Central memory CD8-positive, alpha-beta T cell (primary cell): ENCODE results near the gene SDHAF2.
A peak's percentile ranks its signal among the peaks of the same experiment; 100 is the strongest.
"Not testable (repeated sequence)": the region's sequence is repeated elsewhere in the genome, so short reads cannot be mapped to it uniquely, and the experiment has no call there.

Source experiments
- ATAC-seq: fragments of 150-1000 bp; cut with Tn5 transposase; replicated peaks from 2 replicates; pipeline ENCODE4 v1.10.0; 2022; ENCODE audit warnings: mild to moderate bottlenecking, moderate FRiP score, moderate number of reproducible peaks; ENCODE audit not compliant: poor library complexity, severe bottlenecking; ENCODE audit errors: extremely low read depth
- DNase-seq, 2 donors: peaks; one replicate each; pipeline ENCODE4 v3.0.0; 2021; ENCODE audit warnings: low spot score in 2 of 2
- H3K27ac Mint-ChIP-seq: one replicate; pipeline ENCODE4 v1.8.0; 2022; ENCODE audit warnings: low read depth, mild to moderate bottlenecking, moderate library complexity, mixed read lengths
- H3K27me3 Mint-ChIP-seq: one replicate; pipeline ENCODE4 v1.8.0; 2022; ENCODE audit warnings: mixed read lengths
- H3K36me3 Mint-ChIP-seq: one replicate; pipeline ENCODE4 v1.8.0; 2022; ENCODE audit warnings: mild to moderate bottlenecking, moderate library complexity, mixed read lengths; ENCODE audit not compliant: insufficient read depth
- H3K4me1 Mint-ChIP-seq: one replicate; pipeline ENCODE4 v1.8.0; 2022; ENCODE audit warnings: mixed read lengths
- H3K4me3 Mint-ChIP-seq: one replicate; pipeline ENCODE4 v1.8.0; 2022; ENCODE audit warnings: mild to moderate bottlenecking, moderate library complexity, mixed read lengths
- H3K9me3 Mint-ChIP-seq: one replicate; pipeline ENCODE4 v1.8.0; 2022; ENCODE audit warnings: mixed read lengths

SDHAF2 gene

DNA sequence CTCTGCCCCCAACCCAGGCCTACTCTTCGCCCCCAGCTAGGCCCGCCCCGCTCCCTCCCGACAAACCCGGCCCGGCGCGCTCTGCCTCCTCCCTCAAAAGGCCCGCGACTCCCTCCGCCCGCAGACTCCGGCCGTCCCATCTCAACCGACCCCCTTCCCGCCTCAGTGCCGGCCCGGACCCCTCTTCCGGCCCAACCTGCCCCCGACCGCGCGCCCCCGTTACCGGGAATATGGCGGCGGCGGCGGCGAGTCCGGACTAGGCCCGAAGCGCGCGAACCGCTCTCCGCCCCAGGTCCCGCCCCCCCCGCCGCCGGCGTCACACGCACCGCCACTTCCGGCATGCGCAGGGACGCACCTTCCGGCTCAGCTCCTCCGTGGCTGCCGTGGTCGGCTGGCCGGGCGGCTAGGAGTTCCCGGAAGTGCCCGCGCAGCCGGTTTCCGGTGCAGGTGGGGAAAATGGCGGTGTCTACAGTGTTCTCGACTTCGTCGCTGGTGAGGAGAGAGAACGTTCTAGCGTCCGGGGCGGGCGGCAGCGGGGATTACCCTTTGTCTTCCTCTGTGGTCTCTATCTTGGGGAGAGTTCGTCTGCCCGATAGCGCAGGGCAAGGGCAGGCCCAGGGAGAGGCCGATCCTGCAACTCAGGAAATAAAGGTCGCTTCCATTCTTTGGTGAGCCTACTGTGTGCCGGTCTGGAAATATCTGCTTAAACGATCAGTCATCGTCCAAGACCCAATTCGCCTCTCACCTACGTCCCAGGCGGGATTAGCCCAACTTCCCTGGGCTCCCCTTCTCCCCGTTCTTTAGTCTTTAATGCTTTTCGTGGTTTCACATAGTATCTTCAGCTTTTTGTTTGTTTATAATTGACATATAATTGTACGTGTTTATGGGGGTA, at the start of gene SDHAF2, which contains the start of gene CPSF7:
SDHAF2 (plus strand) TSS at position 434 of the 892 bp plus-strand sequence; CDS start at position 457, 23 bp downstream.
CPSF7 (minus strand) TSS at position 285 of the 892 bp plus-strand sequence. CDS start 740 bp downstream, outside the sequence.
- Mint-ChIP-seq H3K27ac (peak within 1 kb of the TSS; percentile 100), H3K36me3 (peaks cover 57% of the 10 kb centered on the region), H3K9me3 (no peaks in the 10 kb centered on the region), H3K27me3 (no peaks in the 10 kb centered on the region), H3K4me1 (peaks cover 51% of the 10 kb centered on the region), H3K4me3 (peak within 1 kb of the TSS; percentile 97)
- DNase-seq (peak; percentile 92 to 95), ATAC-seq (peak; percentile 94)

DNA sequence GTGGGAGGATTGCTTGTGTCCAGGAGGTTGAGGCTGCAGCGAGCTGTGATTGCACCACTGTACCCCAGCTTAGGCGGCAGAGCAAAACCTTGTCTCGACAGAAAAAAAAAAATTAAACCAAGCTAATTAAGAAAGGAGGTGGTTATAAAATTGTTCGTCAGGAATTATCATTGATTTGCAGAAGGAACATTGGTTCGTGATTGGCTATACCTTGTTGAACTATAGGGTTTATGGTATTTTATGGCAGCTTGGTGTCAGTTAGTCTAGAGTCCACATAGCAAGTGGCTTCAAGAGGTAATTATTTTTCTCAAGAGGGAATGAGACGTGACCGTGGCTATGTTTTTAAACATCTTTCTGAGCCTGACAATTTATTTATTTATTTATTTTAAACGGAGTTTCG, 49.0 kb upstream of the SDHAF2 start:
- H3K9me3 Mint-ChIP-seq = no peaks in the 10 kb centered on the region
- no peak overlapping the region for H3K27ac Mint-ChIP-seq
- DNase-seq (no peak), ATAC-seq (no peak)
- H3K4me3 Mint-ChIP-seq = no peak overlapping the region
- no peaks in the 10 kb centered on the region for H3K4me1 Mint-ChIP-seq
- H3K36me3 Mint-ChIP-seq = peaks cover 3% of the 10 kb centered on the region
- H3K27me3 Mint-ChIP-seq = no peaks in the 10 kb centered on the region

DNA sequence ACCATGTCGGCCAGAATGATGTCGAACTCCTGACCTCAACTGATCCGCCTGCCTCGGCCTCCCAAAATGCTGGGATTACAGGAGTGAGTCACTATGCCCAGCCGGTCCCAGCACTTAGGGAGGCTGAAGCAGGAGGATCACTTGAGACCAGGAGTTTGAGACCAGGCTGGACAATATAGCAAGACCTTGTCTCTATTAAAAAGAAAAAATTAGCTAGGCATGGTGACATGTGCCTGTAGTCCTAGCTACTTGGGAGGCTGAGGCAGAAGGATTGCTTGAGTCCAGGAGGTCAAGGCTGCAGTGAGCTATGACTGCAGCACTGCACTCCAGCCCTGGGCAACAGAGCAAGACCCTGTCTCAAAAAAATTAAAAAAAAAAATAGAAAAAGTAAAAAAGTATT, 46.1 kb upstream of the SDHAF2 start:
- not testable (repeated sequence) for H3K4me3 Mint-ChIP-seq, ATAC-seq, H3K9me3 Mint-ChIP-seq, H3K4me1 Mint-ChIP-seq, H3K27ac Mint-ChIP-seq, DNase-seq, H3K36me3 Mint-ChIP-seq, H3K27me3 Mint-ChIP-seq

DNA sequence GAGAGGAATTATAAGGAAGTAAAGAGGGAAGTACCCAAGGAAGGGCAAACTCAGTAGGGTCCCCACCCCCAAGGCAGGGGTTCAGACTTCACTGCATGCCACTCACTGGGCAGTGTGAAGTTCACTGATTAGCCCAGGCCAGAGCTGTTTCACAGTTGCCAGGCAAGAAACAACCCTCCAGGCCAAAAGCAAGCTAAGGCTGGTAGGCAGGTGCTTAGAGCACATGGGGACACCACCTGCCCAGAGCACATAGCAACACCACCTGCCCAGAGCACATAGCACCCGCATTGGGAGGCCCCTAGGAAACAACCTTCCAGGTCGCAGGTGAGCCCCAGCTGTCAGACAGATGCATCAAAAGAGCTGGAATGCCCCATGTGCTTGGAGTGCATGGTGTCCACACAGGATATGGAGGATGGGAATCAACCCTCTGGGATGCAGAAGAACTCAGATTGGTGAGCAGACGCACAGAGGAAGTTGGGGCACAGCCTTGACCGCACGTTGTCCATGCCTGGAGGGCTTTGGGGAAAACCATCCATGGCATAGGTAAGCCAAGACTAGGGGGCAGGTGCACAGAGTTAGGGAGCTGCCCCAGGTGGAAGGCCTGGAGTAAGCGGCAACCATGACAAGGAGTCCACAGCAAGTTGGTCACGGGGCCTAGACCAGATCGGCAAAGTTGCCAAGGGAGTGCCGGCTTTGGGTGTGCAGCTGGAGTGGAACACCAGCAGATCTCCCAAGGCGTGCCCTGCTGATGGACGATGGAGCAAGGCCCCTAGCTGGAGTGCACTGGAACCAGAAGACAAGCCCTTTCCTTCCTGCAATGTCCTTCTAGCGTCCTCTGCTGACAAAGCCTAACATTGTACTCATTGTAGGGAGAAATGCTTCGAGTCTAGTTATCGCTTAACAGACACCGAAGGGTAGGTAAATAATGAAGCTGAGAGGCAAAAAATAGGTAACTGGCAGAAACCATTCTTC, 45.4 kb upstream of the SDHAF2 start:
- H3K27me3 Mint-ChIP-seq = no peaks in the 10 kb centered on the region
- peaks cover 1% of the 10 kb centered on the region for H3K36me3 Mint-ChIP-seq
- H3K9me3 Mint-ChIP-seq = no peaks in the 10 kb centered on the region
- H3K4me1 Mint-ChIP-seq = no peaks in the 10 kb centered on the region
- no peak for ATAC-seq
- H3K27ac Mint-ChIP-seq = no peak overlapping the region
- no peak overlapping the region for H3K4me3 Mint-ChIP-seq
- DNase-seq = no peak

DNA sequence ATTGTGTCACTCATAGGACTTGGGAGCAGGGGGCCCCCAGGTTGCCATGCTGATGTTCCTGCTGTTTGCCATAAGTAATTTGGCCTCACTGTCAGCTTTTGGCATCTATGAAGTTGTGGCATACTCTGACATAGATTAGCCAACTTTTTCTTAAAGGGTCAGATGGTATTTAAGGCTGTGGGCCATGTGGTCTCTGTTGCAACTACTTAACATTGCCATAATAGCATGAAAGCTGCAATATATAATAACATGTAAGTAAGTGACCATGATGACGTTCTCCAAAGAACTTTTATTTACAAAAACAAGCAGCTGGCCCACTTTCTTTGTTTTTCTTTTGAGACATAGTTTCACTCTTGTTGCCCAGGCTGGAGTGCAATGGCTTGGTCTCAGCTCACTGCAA, 39.8 kb upstream of the SDHAF2 start:
- Mint-ChIP-seq H3K27me3 (no peaks in the 10 kb centered on the region), H3K9me3 (no peaks in the 10 kb centered on the region), H3K4me3 (no peak overlapping the region), H3K36me3 (peaks cover 7% of the 10 kb centered on the region), H3K4me1 (peaks cover 27% of the 10 kb centered on the region), H3K27ac (no peak overlapping the region)
- ATAC-seq (no peak), DNase-seq (no peak)

DNA sequence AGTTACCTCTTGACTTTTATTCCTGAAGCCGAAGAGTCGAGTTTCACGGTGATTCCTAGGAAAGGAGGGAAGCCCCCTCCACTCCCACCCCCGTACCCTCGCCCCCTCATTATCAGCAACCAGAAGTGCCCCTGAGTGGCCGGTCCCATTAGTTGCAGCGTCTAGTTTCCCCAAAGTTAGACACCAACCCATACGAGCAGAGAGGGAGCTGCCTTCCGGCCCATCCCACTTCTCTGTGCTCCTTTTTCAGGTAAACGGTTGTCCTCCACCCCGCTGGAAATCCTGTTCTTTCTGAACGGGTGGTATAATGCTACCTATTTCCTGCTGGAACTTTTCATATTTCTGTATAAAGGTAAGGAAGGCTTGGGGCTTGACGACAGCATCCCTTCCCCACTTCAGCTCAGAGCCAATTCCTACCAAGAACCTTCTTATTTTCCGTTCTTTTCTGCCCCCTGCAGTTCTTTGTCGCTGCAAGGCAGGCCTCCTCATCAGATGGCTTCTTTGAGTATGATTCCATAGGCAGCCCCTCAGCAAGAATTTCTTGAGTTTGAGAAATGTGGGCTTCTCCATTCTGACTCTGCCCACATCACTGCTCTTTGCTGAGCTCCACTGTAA, 36.8 kb upstream of the SDHAF2 start:
- H3K27me3 Mint-ChIP-seq = no peaks in the 10 kb centered on the region
- H3K4me3 Mint-ChIP-seq = peak overlapping the region; percentile 89
- DNase-seq (no peak), ATAC-seq (peak; percentile 34)
- H3K36me3 Mint-ChIP-seq = peaks cover 24% of the 10 kb centered on the region
- peaks cover 27% of the 10 kb centered on the region for H3K4me1 Mint-ChIP-seq
- H3K9me3 Mint-ChIP-seq = no peaks in the 10 kb centered on the region
- peak overlapping the region; percentile 93 for H3K27ac Mint-ChIP-seq

DNA sequence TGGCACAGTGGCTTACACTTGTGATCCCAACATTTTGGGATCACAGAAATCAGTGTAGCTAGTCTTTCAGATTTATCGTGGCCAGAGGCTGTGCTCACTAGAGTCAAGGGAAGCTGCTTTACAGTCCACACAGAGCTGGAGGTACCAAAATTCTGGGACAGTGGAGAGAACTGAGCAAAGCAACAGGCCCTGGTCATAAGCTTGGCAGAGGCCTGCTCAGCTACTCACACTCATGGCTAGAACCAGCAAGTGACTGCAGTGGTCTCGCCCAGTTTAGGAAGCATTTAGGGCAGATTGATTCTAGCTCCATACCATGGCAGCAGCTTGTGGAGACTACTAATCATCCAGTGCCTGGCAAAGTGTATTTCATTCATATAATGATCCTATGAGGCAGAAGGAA, 28.8 kb upstream of the SDHAF2 start:
- ATAC-seq (no peak), DNase-seq (no peak)
- Mint-ChIP-seq H3K36me3 (peaks cover 41% of the 10 kb centered on the region), H3K27ac (peak overlapping the region; percentile 5), H3K27me3 (no peaks in the 10 kb centered on the region), H3K9me3 (no peaks in the 10 kb centered on the region), H3K4me1 (no peaks in the 10 kb centered on the region), H3K4me3 (no peak overlapping the region)

DNA sequence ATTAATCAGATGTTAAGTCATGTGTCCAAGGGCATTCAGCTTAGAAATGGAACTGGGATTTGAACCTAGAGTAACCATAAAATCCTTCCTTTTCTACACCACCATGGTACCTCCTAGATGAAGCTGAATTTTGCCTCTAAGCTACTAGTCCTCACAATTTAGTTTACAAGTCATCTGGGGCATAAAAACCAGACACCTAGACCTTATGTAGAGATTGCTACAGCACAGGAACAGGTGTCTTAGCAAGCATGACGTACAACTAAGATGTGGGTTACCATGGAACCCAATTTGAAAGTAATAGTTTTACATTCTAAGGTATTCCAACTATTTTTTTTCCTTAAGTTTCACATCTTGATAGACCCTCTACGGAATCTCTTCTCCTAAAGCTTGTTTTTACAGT, 28.4 kb upstream of the SDHAF2 start:
- Mint-ChIP-seq H3K4me1 (no peaks in the 10 kb centered on the region), H3K4me3 (no peak overlapping the region), H3K27ac (no peak overlapping the region)

DNA sequence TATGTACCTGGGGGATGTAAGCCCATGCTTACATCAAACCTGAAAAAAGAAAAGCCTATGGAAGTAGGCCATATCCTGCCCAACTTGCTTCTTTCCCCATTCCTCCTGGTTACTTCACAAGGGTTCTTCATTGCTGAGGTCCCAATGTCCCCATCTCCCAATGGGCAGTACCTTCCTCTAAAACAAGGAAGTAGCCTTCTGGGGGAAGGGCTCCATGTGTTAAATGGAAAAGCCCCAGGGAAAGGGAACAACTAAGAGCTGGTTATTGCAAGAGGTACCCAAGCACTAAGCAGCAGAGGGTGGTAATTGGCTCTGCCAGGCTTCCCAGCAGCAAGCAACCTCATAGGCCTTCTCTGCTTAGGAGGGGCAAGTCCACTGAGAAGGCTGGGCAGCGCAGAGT, 26.3 kb upstream of the SDHAF2 start:
- no peak for ATAC-seq
- Mint-ChIP-seq H3K27ac (no peak overlapping the region), H3K36me3 (peaks cover 52% of the 10 kb centered on the region), H3K4me3 (no peak overlapping the region), H3K27me3 (no peaks in the 10 kb centered on the region), H3K4me1 (no peaks in the 10 kb centered on the region), H3K9me3 (no peaks in the 10 kb centered on the region)
- no peak for DNase-seq

More for the DNA sequence above, 28.4 kb upstream of the SDHAF2 start:
- Mint-ChIP-seq H3K27me3 (no peaks in the 10 kb centered on the region), H3K36me3 (peaks cover 40% of the 10 kb centered on the region), H3K9me3 (no peaks in the 10 kb centered on the region)
- ATAC-seq (no peak), DNase-seq (no peak)

DNA sequence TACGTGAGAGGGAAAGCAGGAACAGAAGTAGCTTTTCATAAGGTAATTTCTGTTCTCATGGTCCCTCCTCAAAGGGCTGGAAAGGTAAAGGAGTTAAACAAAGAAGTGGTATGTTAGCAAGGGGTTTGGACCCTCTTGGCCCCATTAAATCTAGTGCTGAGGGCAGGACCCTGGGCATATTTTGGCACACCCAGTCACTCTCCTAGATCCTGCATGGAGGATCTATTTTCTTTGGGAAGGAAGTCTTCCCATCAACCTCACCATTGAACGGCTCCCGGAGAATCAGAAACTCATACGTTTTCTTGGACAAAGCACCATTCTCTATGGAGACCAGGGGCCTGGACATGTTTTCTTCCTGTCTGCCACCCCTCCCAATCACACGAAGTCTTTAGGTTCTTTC, 25.8 kb upstream of the SDHAF2 start:
- Mint-ChIP-seq H3K4me3 (no peak overlapping the region), H3K9me3 (no peaks in the 10 kb centered on the region), H3K36me3 (peaks cover 54% of the 10 kb centered on the region), H3K27me3 (no peaks in the 10 kb centered on the region), H3K4me1 (no peaks in the 10 kb centered on the region), H3K27ac (no peak overlapping the region)
- ATAC-seq (no peak), DNase-seq (no peak)

DNA sequence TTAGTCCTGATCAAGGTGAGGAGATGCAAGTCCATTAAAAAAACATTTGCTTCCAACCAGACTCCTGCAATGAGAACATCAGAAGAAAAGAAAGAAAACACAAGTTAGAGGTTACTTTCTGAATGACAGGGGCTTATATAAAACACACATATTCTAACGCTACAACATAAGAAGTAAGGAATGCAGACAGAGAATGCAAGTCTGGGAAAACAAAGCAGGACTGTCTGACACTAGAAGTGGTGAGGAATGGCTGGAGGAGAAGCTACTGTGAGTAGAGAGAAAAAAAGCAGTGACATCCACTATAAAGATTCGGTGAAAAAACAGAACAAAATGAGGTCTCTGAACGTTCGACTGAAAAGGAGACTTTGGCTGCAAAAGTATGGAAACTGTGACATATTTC, 25.3 kb upstream of the SDHAF2 start:
- H3K36me3 Mint-ChIP-seq = peaks cover 55% of the 10 kb centered on the region
- H3K4me3 Mint-ChIP-seq = no peak overlapping the region
- no peaks in the 10 kb centered on the region for H3K9me3 Mint-ChIP-seq
- ATAC-seq (no peak), DNase-seq (no peak)
- H3K27ac Mint-ChIP-seq = no peak overlapping the region
- no peaks in the 10 kb centered on the region for H3K4me1 Mint-ChIP-seq
- H3K27me3 Mint-ChIP-seq = no peaks in the 10 kb centered on the region

DNA sequence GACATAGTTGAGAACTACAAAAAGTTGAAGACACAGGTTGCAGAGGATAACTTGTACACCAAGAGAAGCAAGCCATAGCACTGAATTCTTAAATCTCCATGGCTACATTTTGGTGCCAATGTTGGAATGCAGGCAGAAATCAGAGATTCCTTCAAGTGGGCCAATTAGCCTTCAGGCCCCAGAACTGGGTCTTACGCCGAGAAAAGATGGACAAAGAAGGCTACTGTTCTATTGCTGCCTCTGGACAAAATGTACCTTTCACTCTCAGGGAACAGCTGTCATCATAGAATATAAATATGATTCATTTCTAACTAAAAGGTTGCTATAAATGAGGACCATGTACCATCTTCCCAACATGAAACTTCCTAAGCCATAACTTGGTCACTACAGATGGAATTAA, 23.9 kb upstream of the SDHAF2 start:
- Mint-ChIP-seq H3K27ac (no peak overlapping the region), H3K4me1 (no peaks in the 10 kb centered on the region), H3K27me3 (no peaks in the 10 kb centered on the region), H3K36me3 (peaks cover 63% of the 10 kb centered on the region), H3K4me3 (no peak overlapping the region), H3K9me3 (no peaks in the 10 kb centered on the region)
- DNase-seq (no peak), ATAC-seq (no peak)
